ENCODE measurements around the gene SEMA6B.

The SEMA6B gene

DNA sequence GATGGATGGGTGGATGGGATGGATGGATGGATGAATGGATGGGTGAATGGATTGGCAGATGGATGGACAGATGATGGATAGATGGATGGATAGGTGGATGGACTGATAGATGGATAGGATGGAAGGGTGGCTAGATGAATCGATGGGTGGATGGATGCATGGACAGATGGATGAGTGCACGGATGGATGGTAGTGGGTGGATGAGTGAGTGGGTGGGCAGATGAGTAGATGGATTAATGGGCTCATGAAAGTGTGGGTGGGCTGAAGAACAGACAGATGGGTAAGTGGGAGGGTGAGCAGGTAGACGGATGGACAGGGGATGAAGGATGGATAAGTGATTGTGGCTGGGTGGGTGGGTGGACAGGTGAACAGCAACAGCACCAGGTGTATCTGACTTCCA lies 5.7 kb downstream of the SEMA6B start:
- no peak overlapping the region for H3K4me3 ChIP-seq (ENCODE audit: control insufficient read depth, low read depth, low read length)
- no peak for DNase-seq (ENCODE audit: low read depth)
- no peak for TF ChIP-seq CTCF (IDR thresholded peaks at IDR 0.05; ENCODE audit: control insufficient read depth, insufficient read depth, low read depth, low read length, missing control alignments)

- no peak overlapping the region for H3K4me3 ChIP-seq (ENCODE audit: control insufficient read depth, low read depth, low read length)
- DNase-seq (ENCODE audit: low read depth), result no peak
- no peak for TF ChIP-seq CTCF (IDR thresholded peaks at IDR 0.05; ENCODE audit: control insufficient read depth, insufficient read depth, low read depth, low read length, missing control alignments)
Observed at GRCh38 chr19:4553092-4553695, 6.3 kb downstream of the SEMA6B start.

GRCh38 chr19:4552525-4552819 lies 7.0 kb downstream of the SEMA6B start:
- no peak for TF ChIP-seq CTCF (IDR thresholded peaks at IDR 0.05; ENCODE audit: control insufficient read depth, insufficient read depth, low read depth, low read length, missing control alignments)
- DNase-seq (ENCODE audit: low read depth), result no peak

DNA sequence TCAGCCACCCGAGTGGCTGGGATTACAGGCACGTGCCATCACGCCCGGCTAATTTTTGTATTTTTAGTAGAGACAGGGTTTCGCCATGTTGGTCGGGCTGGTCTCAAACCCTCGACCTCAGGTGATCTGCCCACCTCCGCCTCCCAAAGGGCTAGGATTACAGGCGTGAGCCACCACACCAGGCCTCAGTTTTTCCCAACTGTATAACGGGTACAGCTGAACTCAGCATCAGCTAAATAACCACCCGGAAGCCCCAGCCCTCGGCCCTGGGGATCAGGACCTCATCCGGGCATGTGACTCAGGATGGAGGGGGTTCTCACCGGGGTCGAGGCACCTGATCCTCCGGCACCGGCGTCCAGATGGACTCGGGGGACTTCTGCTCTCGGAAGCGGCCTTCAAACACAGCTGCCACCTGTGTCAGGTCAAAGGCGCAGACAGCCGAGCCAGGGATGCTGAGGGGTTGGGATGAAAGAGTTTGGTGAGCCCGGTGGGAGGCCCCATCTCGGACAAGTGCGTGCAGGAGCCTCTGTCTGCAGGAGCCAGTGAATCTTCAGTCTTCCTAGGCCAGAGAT lies 8.9 kb downstream of the SEMA6B start:
- no peak overlapping the region for H3K4me3 ChIP-seq (ENCODE audit: control insufficient read depth, low read depth, low read length)
- no peak for DNase-seq (ENCODE audit: low read depth)
- no peak for TF ChIP-seq CTCF (IDR thresholded peaks at IDR 0.05; ENCODE audit: control insufficient read depth, insufficient read depth, low read depth, low read length, missing control alignments)

More at GRCh38 chr19:4552525-4552819, 7.0 kb downstream of the SEMA6B start:
- no peak overlapping the region for H3K4me3 ChIP-seq (ENCODE audit: control insufficient read depth, low read depth, low read length)

- no peak for TF ChIP-seq CTCF (IDR thresholded peaks at IDR 0.05; ENCODE audit: control insufficient read depth, insufficient read depth, low read depth, low read length, missing control alignments)
- no peak overlapping the region for H3K4me3 ChIP-seq (ENCODE audit: control insufficient read depth, low read depth, low read length)
- DNase-seq (ENCODE audit: low read depth), result no peak
Observed at GRCh38 chr19:4550018-4550417, 9.5 kb downstream of the SEMA6B start.

GRCh38 chr19:4548238-4548584 lies 11.3 kb downstream of the SEMA6B start:
- TF ChIP-seq CTCF (IDR thresholded peaks at IDR 0.05; ENCODE audit: control insufficient read depth, insufficient read depth, low read depth, low read length, missing control alignments), result no peak
- DNase-seq (ENCODE audit: low read depth), result no peak
- H3K4me3 ChIP-seq (ENCODE audit: control insufficient read depth, low read depth, low read length), result no peak overlapping the region
